GM12878 (cell line): Measurements from ENCODE around the gene DNAAF5. TPM values are rescaled to one million over a fixed set of nuclear protein-coding genes. Genes with fewer than 3 reads are reported as not detected.

Source experiments
- ATAC-seq: fragments of 200-7000 bp; cut with Tn5 transposase; 3 replicates; pipeline ENCODE4 v1.9.1; 2020; ENCODE audit warnings: mild to moderate bottlenecking, moderate library complexity
- BruUV-seq: library from RNA; stranded (reverse); fragments of 400-500 nt; replicated peaks from 2 replicates; lab custom pipeline; 2021; lab: Mats Ljungman, UMichigan
- CTCF ChIA-PET: fragments of 300-600 bp; sonication (Branson Sonifier 250); formaldehyde crosslinking; extraction: SDS; loops from one replicate; lab custom pipeline; 2021; ENCODE audit warnings: inconsistent platforms; lab: Yijun Ruan, JAX
- POLR2A ChIA-PET: fragments of 350-600 bp; formaldehyde crosslinking; extraction: SDS; loops from one replicate; lab custom pipeline; 2021; ENCODE audit warnings: inconsistent platforms; lab: Charles Lee
- RAD21 ChIA-PET: fragments of 300-600 bp; sonication (Branson Sonifier 250); formaldehyde crosslinking; loops from one replicate; lab custom pipeline; 2023; ENCODE audit warnings: antibody characterized with exemption; ENCODE audit not compliant: unreplicated experiment; lab: Charles Lee
- SMC1A ChIA-PET: fragments of 300-600 bp; sonication (Branson Sonifier 250); formaldehyde crosslinking; loops from one replicate; lab custom pipeline; 2023; ENCODE audit not compliant: unreplicated experiment, uncharacterized antibody; lab: Charles Lee
- DNase-seq: peaks from one replicate; pipeline ENCODE4 v3.0.0-alpha.2; 2011; ENCODE audit warnings: low read depth, low spot score
- FAIRE-seq: peaks from 3 replicates; lab custom pipeline; 2011; peaks lifted over from hg19 to GRCh38; lab: Jason Lieb, UNC
- H2AFZ ChIP-seq: 2 replicates; pipeline ENCODE4 v1.6.0; 2011; ENCODE audit warnings: low read depth, low read length, control low read depth; ENCODE audit not compliant: control insufficient read depth
- H3K27ac ChIP-seq: 2 replicates; pipeline ENCODE4 v1.5.1; 2011; ENCODE audit warnings: control low read depth; ENCODE audit not compliant: control insufficient read depth, insufficient read depth
- H3K27me3 ChIP-seq, 2 experiments: replicated peaks in 1 of 2; 2 replicates each; pipeline versions ENCODE4 v1.6.0 to v1.6.1; 2011; ENCODE audit warnings: low read length in 1 of 2; ENCODE audit not compliant: control insufficient read depth in 2 of 2, insufficient read depth in 2 of 2
- H3K36me3 ChIP-seq, 2 experiments: 2 replicates each; pipeline ENCODE4 v1.5.1; 2011; ENCODE audit warnings: low read length in 1 of 2; ENCODE audit not compliant: control insufficient read depth in 2 of 2, insufficient read depth in 2 of 2
- H3K4me1 ChIP-seq: 2 replicates; pipeline ENCODE4 v1.6.1; 2011; ENCODE audit warnings: mild to moderate bottlenecking, low read length, moderate library complexity, mixed read lengths; ENCODE audit not compliant: control insufficient read depth, insufficient read depth
- H3K4me2 ChIP-seq: 2 replicates; pipeline ENCODE4 v1.6.0; 2011; ENCODE audit warnings: control low read depth; ENCODE audit not compliant: control insufficient read depth, insufficient read depth
- H3K4me3 ChIP-seq: fragments of 200-600 bp; sonication (generic); 2 replicates; pipeline ENCODE4 v1.5.1; 2016
- H3K79me2 ChIP-seq: 2 replicates; pipeline ENCODE4 v1.6.0; 2011; ENCODE audit warnings: low read length; ENCODE audit not compliant: control insufficient read depth, insufficient read depth
- H3K9ac ChIP-seq: 2 replicates; pipeline ENCODE4 v1.8.0; 2011; ENCODE audit warnings: low read length, control low read depth, mixed read lengths; ENCODE audit not compliant: control insufficient read depth, insufficient read depth
- H3K9me3 ChIP-seq: replicated peaks from 3 replicates; pipeline ENCODE4 v1.5.1; 2011; ENCODE audit warnings: mild to moderate bottlenecking, low read length; ENCODE audit not compliant: control insufficient read depth, insufficient read depth
- H4K20me1 ChIP-seq: 2 replicates; pipeline ENCODE4 v1.6.0; 2011; ENCODE audit not compliant: control insufficient read depth, insufficient read depth
- BHLHE40 ChIP-seq, 2 experiments: fragments of 450-650 bp in 1 of 2; IDR thresholded peaks; 2 replicates each; pipeline ENCODE4 v1.6.1; 2011 to 2017; ENCODE audit warnings: low read depth in 2 of 2, borderline replicate concordance in 1 of 2, improper control_type of control experiment in 1 of 2, low read length in 1 of 2, mild to moderate bottlenecking in 1 of 2
- CBFB ChIP-seq: IDR thresholded peaks from 2 replicates; pipeline ENCODE4 v1.6.1; 2016; ENCODE audit warnings: antibody characterized with exemption, low read depth
- DPF2 ChIP-seq: fragments of 450-650 bp; IDR thresholded peaks from 2 replicates; pipeline ENCODE4 v1.6.1; 2017; ENCODE audit warnings: mild to moderate bottlenecking
- MTA3 ChIP-seq: IDR thresholded peaks from 2 replicates; pipeline ENCODE4 v1.6.1; 2012; ENCODE audit warnings: low read length, inconsistent platforms, borderline replicate concordance
- NBN ChIP-seq: fragments of 450-650 bp; IDR thresholded peaks from 2 replicates; pipeline ENCODE4 v1.6.1; 2016
- NFYB ChIP-seq: IDR thresholded peaks from 2 replicates; pipeline ENCODE4 v1.6.1; 2011; ENCODE audit warnings: low read depth, mild to moderate bottlenecking, low read length, improper control_type of control experiment, moderate library complexity; ENCODE audit not compliant: insufficient read depth
- NR2C1 ChIP-seq: fragments of 450-650 bp; IDR thresholded peaks from 2 replicates; pipeline ENCODE4 v1.6.1; 2017; ENCODE audit warnings: antibody characterized with exemption, mild to moderate bottlenecking, moderate library complexity
- NR2C2 ChIP-seq: IDR thresholded peaks from 2 replicates; pipeline ENCODE4 v1.6.1; 2011; ENCODE audit warnings: borderline replicate concordance, low read depth; ENCODE audit not compliant: control insufficient read depth, insufficient read length
- SMAD1 ChIP-seq: fragments of 450-650 bp; IDR thresholded peaks from 2 replicates; pipeline ENCODE4 v1.6.1; 2018; ENCODE audit warnings: mild to moderate bottlenecking, low read depth; ENCODE audit not compliant: partially characterized antibody
- SMARCA5 ChIP-seq: fragments of 450-650 bp; IDR thresholded peaks from 2 replicates; pipeline ENCODE4 v1.6.1; 2017; ENCODE audit warnings: mild to moderate bottlenecking
- STAT3 ChIP-seq: IDR thresholded peaks from 2 replicates; pipeline ENCODE4 v1.6.1; 2011; ENCODE audit warnings: low read depth, low read length, improper control_type of control experiment
- SUZ12 ChIP-seq: fragments of 200-600 bp; sonication (generic); IDR thresholded peaks from one replicate; pipeline ENCODE4 v1.6.1; 2018; ENCODE audit warnings: antibody characterized with exemption, mild to moderate bottlenecking; ENCODE audit not compliant: unreplicated experiment
- WGBS: methylation state at CpG from one replicate; pipeline ENCODE4 v1.1.6; 2016; ENCODE audit warnings: low lambda C conversion rate; ENCODE audit not compliant: insufficient replicate concordance, insufficient coverage; ENCODE audit errors: missing lambda C conversion rate; 5-methylcytosine and 5-hydroxymethylcytosine counted together
- in situ Hi-C: fragments of 300-500 bp; cut with MboI; formaldehyde crosslinking; loops from 9 replicates; pipeline ENCODE4 v1.14.3; 2018; ENCODE audit warnings: mixed read lengths
- intact Hi-C: fragments of 100-400 bp; cut with micrococcal nuclease; formaldehyde crosslinking; loops from one replicate; pipeline ENCODE4 v1.14.2; 2022; ENCODE audit not compliant: unreplicated experiment
- polyA plus RNA-seq, 11 experiments: library from polyadenylated mRNA; depleted of rRNA in 4 of 11; unstranded in 6 of 11; stranded (reverse) in 5 of 11; fragments of >200 nt; fragmentation: Nextera tagmentation in 4 of 11; fragmentation: Illumina TruSeq in 1 of 11; extraction: Ambion mirVana in 4 of 11; extraction: Trizol in 1 of 11; gene quantifications; 1 replicate in 1 of 11; 2 replicates in 10 of 11; pipeline versions ENCODE4 v1.2.1 to v1.2.3, GENCODE V29; 2011 to 2016; ENCODE audit warnings: inconsistent platforms in 2 of 11, missing spikeins in 2 of 11, low read depth in 1 of 11
- total RNA-seq, 4 experiments: library from RNA; depleted of rRNA in 3 of 4; stranded (reverse); fragments of >200 nt in 3 of 4; fragmentation: Illumina TruSeq in 1 of 4; extraction: Trizol in 1 of 4; gene quantifications; 2 replicates each; pipeline versions ENCODE4 v1.2.1 to v1.2.3, GENCODE V29; 2013 to 2021
- TF ChIP-seq, protein P1 (sequence below): IDR thresholded peaks from 2 replicates; pipeline ENCODE4 v1.6.1; 2012; ENCODE audit warnings: mild to moderate bottlenecking, low read depth, low read length

Gene DNAAF5
- total and polyA plus RNA-seq, 10 of the 15 experiments (the other 5 are each of a cell fraction or from before 2014, with no cell fraction given) = 1.8 to 38.3 (median 9.2) TPM

- 93% methylated on average over 17 of the region's 17 CpGs for WGBS
- Histone ChIP-seq H3K79me2 (no peaks in the 10 kb centered on the region), H2AFZ (no peak overlapping the region), H3K4me2 (no peak overlapping the region), H4K20me1 (no peaks in the 10 kb centered on the region), H3K4me1 (no peaks in the 10 kb centered on the region), H3K27me3 (no peaks in the 10 kb centered on the region), H3K27ac (no peak overlapping the region), H3K36me3 (no peaks in the 10 kb centered on the region; a peak in 2 of 4 replicates), H3K9ac (no peak overlapping the region), H3K4me3 (no peak overlapping the region), H3K9me3 (no peaks in the 10 kb centered on the region; the same call in 1 of the 3 replicates)
- no peak for FAIRE-seq
- ChIA-PET RAD21 (no interaction called here), SMC1A (no interaction called here), POLR2A (no interaction called here), CTCF (no interaction called here)
- TF ChIP-seq STAT3 (no peak), NBN (no peak), SMARCA5 (no peak), NR2C1 (no peak), NFYB (no peak), SUZ12 (no peak), BHLHE40 (IDR thresholded peaks at IDR 0.05; ENCODE audit: borderline replicate concordance in 1 of 2, low read depth in 2 of 2, low read length in 1 of 2) (no peak), DPF2 (no peak), NR2C2 (no peak), SMAD1 (no peak), CBFB (no peak), MTA3 (no peak)
- TF ChIP-seq, protein P1, sequence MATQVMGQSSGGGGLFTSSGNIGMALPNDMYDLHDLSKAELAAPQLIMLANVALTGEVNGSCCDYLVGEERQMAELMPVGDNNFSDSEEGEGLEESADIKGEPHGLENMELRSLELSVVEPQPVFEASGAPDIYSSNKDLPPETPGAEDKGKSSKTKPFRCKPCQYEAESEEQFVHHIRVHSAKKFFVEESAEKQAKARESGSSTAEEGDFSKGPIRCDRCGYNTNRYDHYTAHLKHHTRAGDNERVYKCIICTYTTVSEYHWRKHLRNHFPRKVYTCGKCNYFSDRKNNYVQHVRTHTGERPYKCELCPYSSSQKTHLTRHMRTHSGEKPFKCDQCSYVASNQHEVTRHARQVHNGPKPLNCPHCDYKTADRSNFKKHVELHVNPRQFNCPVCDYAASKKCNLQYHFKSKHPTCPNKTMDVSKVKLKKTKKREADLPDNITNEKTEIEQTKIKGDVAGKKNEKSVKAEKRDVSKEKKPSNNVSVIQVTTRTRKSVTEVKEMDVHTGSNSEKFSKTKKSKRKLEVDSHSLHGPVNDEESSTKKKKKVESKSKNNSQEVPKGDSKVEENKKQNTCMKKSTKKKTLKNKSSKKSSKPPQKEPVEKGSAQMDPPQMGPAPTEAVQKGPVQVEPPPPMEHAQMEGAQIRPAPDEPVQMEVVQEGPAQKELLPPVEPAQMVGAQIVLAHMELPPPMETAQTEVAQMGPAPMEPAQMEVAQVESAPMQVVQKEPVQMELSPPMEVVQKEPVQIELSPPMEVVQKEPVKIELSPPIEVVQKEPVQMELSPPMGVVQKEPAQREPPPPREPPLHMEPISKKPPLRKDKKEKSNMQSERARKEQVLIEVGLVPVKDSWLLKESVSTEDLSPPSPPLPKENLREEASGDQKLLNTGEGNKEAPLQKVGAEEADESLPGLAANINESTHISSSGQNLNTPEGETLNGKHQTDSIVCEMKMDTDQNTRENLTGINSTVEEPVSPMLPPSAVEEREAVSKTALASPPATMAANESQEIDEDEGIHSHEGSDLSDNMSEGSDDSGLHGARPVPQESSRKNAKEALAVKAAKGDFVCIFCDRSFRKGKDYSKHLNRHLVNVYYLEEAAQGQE = no peak
- no peak for ATAC-seq
- no TSS peak for BruUV-seq
- in situ Hi-C loops (no loop called here), intact Hi-C loops (no loop called here)
- DNase-seq = no peak
Observed at GRCh38 chr7:707296-708000, 19.1 kb upstream of the DNAAF5 start.
